ENCODE data around the gene GALNT15. TPM values are rescaled to one million over a fixed set of nuclear protein-coding genes. Genes with fewer than 3 reads are reported as not detected.

Gene GALNT15
- total RNA-seq, 2 experiments from 2014 or later, result not detected

GRCh38 chr3:16264174-16264707 lies 89.8 kb downstream of the GALNT15 start:
- H3K27ac Mint-ChIP-seq, result peak overlapping the region; percentile 94
- H3K4me3 Mint-ChIP-seq, result peak overlapping the region; percentile 96
- peak; percentile 34 for DNase-seq
- intact Hi-C loops (cut with micrococcal nuclease), result loop anchor here (1.0 to 2.0 kb wide), 3 partner anchors 257 to 663 kb away; partner anchors contain the start of genes BTD and HACL1
- no peaks in the 10 kb centered on the region for H3K36me3 Mint-ChIP-seq (ENCODE audit: low read depth)
- H3K9me3 Mint-ChIP-seq, result no peaks in the 10 kb centered on the region
- H3K27me3 Mint-ChIP-seq (ENCODE audit: low read depth), result no peaks in the 10 kb centered on the region
- H3K4me1 Mint-ChIP-seq (ENCODE audit: low read depth), result peaks cover 35% of the 10 kb centered on the region
- CTCF ChIA-PET, result interaction anchor here (0.7 to 7.3 kb wide), 10 partner anchors 12 to 286 kb away, joined by 3 to 38 read pairs (median 4); no protein-coding TSS in a partner anchor

GRCh38 chr3:16264708-16265454 lies 90.4 kb downstream of the GALNT15 start, which contains the start of the genes DPH3 and OXNAD1:
TSS of gene DPH3 (minus strand) at chr3:16264943. CDS start at chr3:16264876, 67 bp downstream.
TSS of gene OXNAD1 (plus strand) at chr3:16265212. CDS start at chr3:16270953, 5,741 bp downstream.
- H3K9me3 Mint-ChIP-seq, result no peaks in the 10 kb centered on the region
- H3K27ac Mint-ChIP-seq, result peak within 1 kb of the TSS; percentile 94
- peak within 1 kb of the TSS; percentile 96 for H3K4me3 Mint-ChIP-seq
- peaks cover 31% of the 10 kb centered on the region for H3K4me1 Mint-ChIP-seq (ENCODE audit: low read depth)
- CTCF ChIA-PET, result interaction anchor here (0.8 to 7.3 kb wide), 11 partner anchors 17 to 287 kb away, joined by 3 to 38 read pairs (median 4); no protein-coding TSS in a partner anchor
- DNase-seq, result peak; percentile 100
- H3K36me3 Mint-ChIP-seq (ENCODE audit: low read depth), result peaks cover 3% of the 10 kb centered on the region
- intact Hi-C loops (cut with micrococcal nuclease), result loop anchor here (1.0 to 2.0 kb wide), 8 partner anchors 21 to 664 kb away; partner anchors contain the start of genes BTD and HACL1
- no peaks in the 10 kb centered on the region for H3K27me3 Mint-ChIP-seq (ENCODE audit: low read depth)

DNA sequence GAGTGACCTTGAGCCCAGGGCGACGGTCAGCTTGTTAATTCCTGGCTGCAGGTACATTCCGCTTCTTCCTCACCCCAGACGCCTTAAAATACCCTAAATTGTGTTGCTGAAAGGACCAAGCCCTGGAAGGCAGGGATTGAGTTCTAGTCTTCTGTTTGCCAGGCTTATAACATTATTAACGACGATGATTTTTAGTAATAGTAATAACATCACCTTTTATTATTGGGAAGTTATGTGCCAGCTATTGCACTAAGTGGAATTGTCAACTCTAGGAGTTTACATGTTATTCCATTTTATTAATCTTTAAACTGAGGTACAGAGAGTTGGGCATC lies 90.9 kb downstream of the GALNT15 start:
- Mint-ChIP-seq H3K4me1 (ENCODE audit: low read depth) (peaks cover 31% of the 10 kb centered on the region), H3K36me3 (ENCODE audit: low read depth) (peaks cover 7% of the 10 kb centered on the region), H3K9me3 (no peaks in the 10 kb centered on the region), H3K4me3 (peak overlapping the region; percentile 96), H3K27ac (peak overlapping the region; percentile 94), H3K27me3 (ENCODE audit: low read depth) (no peaks in the 10 kb centered on the region)
- intact Hi-C loops (cut with micrococcal nuclease), result loop anchor here (1.0 to 2.0 kb wide), 7 partner anchors 21 to 331 kb away; no protein-coding TSS in a partner anchor
- no peak for DNase-seq
- CTCF ChIA-PET, result interaction anchor here (1.0 to 7.3 kb wide), 8 partner anchors 17 to 286 kb away, joined by 3 to 38 read pairs (median 8); no protein-coding TSS in a partner anchor

- DNase-seq, result no peak
- H3K9me3 Mint-ChIP-seq, result no peaks in the 10 kb centered on the region
- H3K27ac Mint-ChIP-seq, result no peak overlapping the region
- peak overlapping the region; percentile 44 for H3K4me3 Mint-ChIP-seq
- peaks cover 14% of the 10 kb centered on the region for H3K36me3 Mint-ChIP-seq (ENCODE audit: low read depth)
- CTCF ChIA-PET, result interaction anchor here (0.6 to 7.3 kb wide), 10 partner anchors 15 to 335 kb away, joined by 3 to 44 read pairs (median 7); no protein-coding TSS in a partner anchor
- H3K4me1 Mint-ChIP-seq (ENCODE audit: low read depth), result peaks cover 31% of the 10 kb centered on the region
- intact Hi-C loops (cut with micrococcal nuclease), result no loop called here
- no peaks in the 10 kb centered on the region for H3K27me3 Mint-ChIP-seq (ENCODE audit: low read depth)
These were observed 92.2 kb downstream of the GALNT15 start for GRCh38 chr3:16266714-16267113.

- peaks cover 28% of the 10 kb centered on the region for H3K36me3 Mint-ChIP-seq (ENCODE audit: low read depth)
- H3K4me3 Mint-ChIP-seq, result no peak overlapping the region
- no peaks in the 10 kb centered on the region for H3K9me3 Mint-ChIP-seq
- H3K4me1 Mint-ChIP-seq (ENCODE audit: low read depth), result peaks cover 26% of the 10 kb centered on the region
- intact Hi-C loops (cut with micrococcal nuclease), result loop anchor here (1.0 kb wide), 1 partner anchor 258 kb away; no protein-coding TSS in a partner anchor
- no peaks in the 10 kb centered on the region for H3K27me3 Mint-ChIP-seq (ENCODE audit: low read depth)
- no peak for DNase-seq
- no peak overlapping the region for H3K27ac Mint-ChIP-seq
- CTCF ChIA-PET, result interaction anchor here (3.8 to 5.9 kb wide), 2 partner anchors 11 to 15 kb away, joined by 20 to 44 read pairs; no protein-coding TSS in a partner anchor
These were observed 96.4 kb downstream of the GALNT15 start for GRCh38 chr3:16270855-16271254.

- no peak for DNase-seq
- Mint-ChIP-seq H3K9me3 (no peaks in the 10 kb centered on the region), H3K36me3 (ENCODE audit: low read depth) (peaks cover 32% of the 10 kb centered on the region), H3K4me1 (ENCODE audit: low read depth) (peaks cover 11% of the 10 kb centered on the region), H3K4me3 (no peak overlapping the region), H3K27ac (no peak overlapping the region), H3K27me3 (ENCODE audit: low read depth) (no peaks in the 10 kb centered on the region)
- CTCF ChIA-PET, result interaction anchor here (1.4 to 5.9 kb wide), 2 partner anchors 9 to 47 kb away, joined by 3 to 44 read pairs; no protein-coding TSS in a partner anchor
- intact Hi-C loops (cut with micrococcal nuclease), result no loop called here
These were observed 98.1 kb downstream of the GALNT15 start for GRCh38 chr3:16272588-16272987.

- Mint-ChIP-seq H3K36me3 (ENCODE audit: low read depth) (peaks cover 36% of the 10 kb centered on the region), H3K9me3 (no peaks in the 10 kb centered on the region), H3K27ac (no peak overlapping the region), H3K27me3 (ENCODE audit: low read depth) (no peaks in the 10 kb centered on the region), H3K4me1 (ENCODE audit: low read depth) (peaks cover 5% of the 10 kb centered on the region), H3K4me3 (no peak overlapping the region)
- intact Hi-C loops (cut with micrococcal nuclease), result no loop called here
- no peak for DNase-seq
- CTCF ChIA-PET, result interaction anchor here (1.6 kb wide), 1 partner anchor 16 kb away, joined by 3 read pairs; no protein-coding TSS in a partner anchor
These were observed 99.4 kb downstream of the GALNT15 start for GRCh38 chr3:16273867-16274266.

- intact Hi-C loops (cut with micrococcal nuclease), result no loop called here
- H3K36me3 Mint-ChIP-seq (ENCODE audit: low read depth), result peaks cover 25% of the 10 kb centered on the region
- no peak for DNase-seq
- no peaks in the 10 kb centered on the region for H3K27me3 Mint-ChIP-seq (ENCODE audit: low read depth)
- no peak overlapping the region for H3K27ac Mint-ChIP-seq
- H3K4me1 Mint-ChIP-seq (ENCODE audit: low read depth), result peaks cover 6% of the 10 kb centered on the region
- no peaks in the 10 kb centered on the region for H3K9me3 Mint-ChIP-seq
- CTCF ChIA-PET, result interaction anchor here (1.3 kb wide), 1 partner anchor 13 kb away, joined by 3 read pairs; no protein-coding TSS in a partner anchor
- H3K4me3 Mint-ChIP-seq, result no peak overlapping the region
These were observed 103.0 kb downstream of the GALNT15 start for GRCh38 chr3:16277471-16277870.

DNA sequence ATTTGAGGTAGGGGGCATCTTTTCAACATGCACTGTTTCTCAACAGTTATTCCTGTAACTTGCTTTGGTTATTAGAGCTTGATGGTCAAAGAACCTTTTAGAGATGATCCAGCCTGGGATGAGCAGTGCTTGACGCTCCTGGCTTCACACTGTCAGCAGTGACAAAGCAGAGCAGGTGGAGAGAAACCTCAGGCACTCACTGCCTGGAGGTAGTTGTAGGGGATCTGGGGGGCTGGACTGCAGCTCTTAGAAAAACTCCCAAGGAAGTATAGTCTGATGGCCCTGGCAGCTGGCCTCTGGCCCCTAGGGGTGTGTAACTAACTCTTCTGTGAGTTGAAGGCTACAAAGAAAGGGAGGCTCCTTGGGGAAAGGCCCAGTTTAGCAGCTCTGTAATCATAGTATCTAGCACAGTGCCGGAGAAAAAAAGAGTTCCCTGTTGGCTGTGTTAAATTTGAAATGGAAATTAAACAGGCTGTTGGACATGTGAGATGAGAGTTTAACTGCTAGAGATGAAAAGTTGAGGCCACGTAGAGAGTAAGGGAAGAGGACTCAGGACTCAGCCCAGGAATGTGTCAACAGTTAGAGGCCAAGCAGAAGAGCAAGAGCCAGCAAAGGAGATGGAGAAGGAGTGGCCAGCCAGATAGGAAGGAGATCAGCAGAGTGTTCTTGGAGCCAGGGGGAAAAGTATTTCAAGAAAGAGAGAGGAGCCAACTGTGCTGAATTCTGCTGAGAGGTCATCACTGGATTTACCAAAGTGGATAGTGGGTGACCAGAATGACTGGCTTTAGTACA lies 104.7 kb downstream of the GALNT15 start:
- H3K27me3 Mint-ChIP-seq (ENCODE audit: low read depth), result no peaks in the 10 kb centered on the region

GRCh38 chr3:16280671-16281070 lies 106.2 kb downstream of the GALNT15 start:
- intact Hi-C loops (cut with micrococcal nuclease), result no loop called here
- DNase-seq, result no peak
- no peak overlapping the region for H3K27ac Mint-ChIP-seq

More for the DNA sequence above, 104.7 kb downstream of the GALNT15 start:
- DNase-seq, result no peak
- CTCF ChIA-PET, result interaction anchor here (0.8 to 5.2 kb wide), 2 partner anchors 9 to 11 kb away, joined by 4 to 44 read pairs; no protein-coding TSS in a partner anchor
- Mint-ChIP-seq H3K36me3 (ENCODE audit: low read depth) (peaks cover 31% of the 10 kb centered on the region), H3K4me3 (no peak overlapping the region), H3K9me3 (no peaks in the 10 kb centered on the region), H3K4me1 (ENCODE audit: low read depth) (peaks cover 15% of the 10 kb centered on the region), H3K27ac (no peak overlapping the region)
- intact Hi-C loops (cut with micrococcal nuclease), result no loop called here

More at GRCh38 chr3:16280671-16281070, 106.2 kb downstream of the GALNT15 start:
- CTCF ChIA-PET, result interaction anchor here (1.1 to 5.2 kb wide), 2 partner anchors 11 to 40 kb away, joined by 3 to 44 read pairs; no protein-coding TSS in a partner anchor
- Mint-ChIP-seq H3K36me3 (ENCODE audit: low read depth) (peaks cover 26% of the 10 kb centered on the region), H3K27me3 (ENCODE audit: low read depth) (no peaks in the 10 kb centered on the region), H3K4me3 (no peak overlapping the region), H3K9me3 (no peaks in the 10 kb centered on the region), H3K4me1 (ENCODE audit: low read depth) (peaks cover 29% of the 10 kb centered on the region)
